KMS-11 (cell line): ENCODE results near the gene KMT2C.

ENCODE experiments used
- H2AFZ ChIP-seq: fragments of 200-600 bp; sonication (generic); 2 replicates; pipeline ENCODE4 v1.6.1; 2016; ENCODE audit warnings: antibody characterized with exemption, mixed run types, low read depth
- H3K27ac ChIP-seq: fragments of 200-600 bp; sonication (generic); 2 replicates; pipeline ENCODE4 v1.6.1; 2016; ENCODE audit warnings: mild to moderate bottlenecking, mixed run types
- H3K27me3 ChIP-seq: fragments of 200-600 bp; sonication (generic); 2 replicates; pipeline ENCODE4 v1.6.1; 2017; ENCODE audit warnings: mild to moderate bottlenecking, low read depth, mixed run types, moderate library complexity; ENCODE audit not compliant: insufficient read depth
- H3K36me3 ChIP-seq: fragments of 200-600 bp; sonication (generic); 2 replicates; pipeline ENCODE4 v1.6.1; 2017; ENCODE audit warnings: mild to moderate bottlenecking, mixed run types; ENCODE audit not compliant: insufficient read depth
- H3K4me1 ChIP-seq: fragments of 200-600 bp; sonication (generic); 2 replicates; pipeline ENCODE4 v1.6.1; 2016; ENCODE audit warnings: mild to moderate bottlenecking, low read depth, mixed run types; ENCODE audit not compliant: poor library complexity, severe bottlenecking
- H3K4me2 ChIP-seq: fragments of 200-600 bp; sonication (generic); 2 replicates; pipeline ENCODE4 v1.7.0; 2016; ENCODE audit warnings: mild to moderate bottlenecking, mixed run types
- H3K4me3 ChIP-seq: fragments of 200-600 bp; sonication (generic); IDR thresholded peaks from 2 replicates; pipeline ENCODE4 v1.6.1; 2017; ENCODE audit warnings: low read depth, low read length, mixed read lengths; ENCODE audit not compliant: insufficient read depth
- H3K79me2 ChIP-seq: fragments of 200-600 bp; sonication (generic); 2 replicates; pipeline ENCODE4 v1.6.1; 2016; ENCODE audit warnings: low read depth, mixed run types; ENCODE audit not compliant: insufficient read depth
- H3K9ac ChIP-seq: fragments of 200-600 bp; sonication (generic); 2 replicates; pipeline ENCODE4 v1.6.1; 2016; ENCODE audit warnings: mild to moderate bottlenecking, mixed run types
- H4K20me1 ChIP-seq: fragments of 200-600 bp; sonication (generic); 2 replicates; pipeline ENCODE4 v1.6.1; 2016; ENCODE audit warnings: mild to moderate bottlenecking, mixed run types; ENCODE audit not compliant: insufficient read depth
- TF ChIP-seq, protein P1 (sequence below): fragments of 200-600 bp; sonication (generic); conservative IDR thresholded peaks from 2 replicates; pipeline ENCODE4 v1.6.1; 2017; ENCODE audit warnings: low read depth, mild to moderate bottlenecking, antibody characterized with exemption, low read length, moderate library complexity, mixed read lengths

KMT2C gene

DNA sequence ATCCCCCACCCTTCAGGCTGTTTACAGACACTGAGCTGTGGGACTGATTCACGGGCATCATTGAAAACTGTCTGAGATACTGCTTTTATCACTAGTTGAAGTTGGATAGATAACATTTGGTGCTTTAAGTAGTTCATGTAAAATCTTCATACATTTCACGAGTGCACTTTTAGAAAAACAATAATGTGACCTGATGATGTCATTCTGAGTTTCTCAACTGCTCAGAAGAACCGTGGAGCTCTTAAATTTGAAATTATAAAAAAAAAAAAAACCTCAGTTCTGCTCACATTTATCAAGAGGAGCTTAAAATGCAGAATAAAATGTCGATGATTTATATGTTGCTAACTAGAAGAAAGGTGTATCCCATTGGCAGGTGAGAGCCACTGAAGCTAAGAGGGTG is 328.8 kb downstream of the KMT2C start:
- H4K20me1 ChIP-seq, result no peaks in the 10 kb centered on the region
- H3K36me3 ChIP-seq, result no peaks in the 10 kb centered on the region
- no peak overlapping the region for H3K9ac ChIP-seq
- no peak overlapping the region for H3K4me2 ChIP-seq
- TF ChIP-seq, protein P1, sequence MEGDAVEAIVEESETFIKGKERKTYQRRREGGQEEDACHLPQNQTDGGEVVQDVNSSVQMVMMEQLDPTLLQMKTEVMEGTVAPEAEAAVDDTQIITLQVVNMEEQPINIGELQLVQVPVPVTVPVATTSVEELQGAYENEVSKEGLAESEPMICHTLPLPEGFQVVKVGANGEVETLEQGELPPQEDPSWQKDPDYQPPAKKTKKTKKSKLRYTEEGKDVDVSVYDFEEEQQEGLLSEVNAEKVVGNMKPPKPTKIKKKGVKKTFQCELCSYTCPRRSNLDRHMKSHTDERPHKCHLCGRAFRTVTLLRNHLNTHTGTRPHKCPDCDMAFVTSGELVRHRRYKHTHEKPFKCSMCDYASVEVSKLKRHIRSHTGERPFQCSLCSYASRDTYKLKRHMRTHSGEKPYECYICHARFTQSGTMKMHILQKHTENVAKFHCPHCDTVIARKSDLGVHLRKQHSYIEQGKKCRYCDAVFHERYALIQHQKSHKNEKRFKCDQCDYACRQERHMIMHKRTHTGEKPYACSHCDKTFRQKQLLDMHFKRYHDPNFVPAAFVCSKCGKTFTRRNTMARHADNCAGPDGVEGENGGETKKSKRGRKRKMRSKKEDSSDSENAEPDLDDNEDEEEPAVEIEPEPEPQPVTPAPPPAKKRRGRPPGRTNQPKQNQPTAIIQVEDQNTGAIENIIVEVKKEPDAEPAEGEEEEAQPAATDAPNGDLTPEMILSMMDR, result no peak
- H3K79me2 ChIP-seq, result no peaks in the 10 kb centered on the region
- no peaks in the 10 kb centered on the region for H3K4me1 ChIP-seq
- no peaks in the 10 kb centered on the region for H3K27me3 ChIP-seq
- no peak overlapping the region for H2AFZ ChIP-seq
- no peak overlapping the region for H3K27ac ChIP-seq
- no peak overlapping the region for H3K4me3 ChIP-seq

DNA sequence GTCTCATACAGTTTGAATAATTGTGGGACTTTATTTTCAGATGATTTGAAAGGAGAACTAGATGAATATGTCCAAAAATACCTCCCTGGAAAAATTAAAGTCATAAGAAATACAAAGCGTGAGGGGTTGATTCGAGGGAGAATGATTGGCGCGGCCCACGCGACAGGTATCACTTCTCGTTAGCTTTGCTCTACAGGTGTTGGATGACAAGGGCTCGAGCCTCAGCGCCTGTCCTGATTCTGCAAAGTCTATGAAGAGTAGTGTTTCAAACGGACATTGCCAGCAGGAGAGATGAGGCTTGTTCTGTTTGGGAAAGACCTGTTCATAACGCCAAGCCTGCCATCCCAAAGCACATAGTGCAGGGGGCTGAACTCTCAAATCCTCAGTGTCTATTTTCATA is 330.6 kb downstream of the KMT2C start:
- Histone ChIP-seq H2AFZ (no peak overlapping the region), H3K4me2 (no peak overlapping the region), H3K27ac (no peak overlapping the region), H3K36me3 (no peaks in the 10 kb centered on the region), H3K4me3 (no peak overlapping the region), H4K20me1 (no peaks in the 10 kb centered on the region), H3K9ac (no peak overlapping the region), H3K79me2 (no peaks in the 10 kb centered on the region), H3K27me3 (no peaks in the 10 kb centered on the region), H3K4me1 (no peaks in the 10 kb centered on the region)
- TF ChIP-seq, protein P1, result no peak

DNA sequence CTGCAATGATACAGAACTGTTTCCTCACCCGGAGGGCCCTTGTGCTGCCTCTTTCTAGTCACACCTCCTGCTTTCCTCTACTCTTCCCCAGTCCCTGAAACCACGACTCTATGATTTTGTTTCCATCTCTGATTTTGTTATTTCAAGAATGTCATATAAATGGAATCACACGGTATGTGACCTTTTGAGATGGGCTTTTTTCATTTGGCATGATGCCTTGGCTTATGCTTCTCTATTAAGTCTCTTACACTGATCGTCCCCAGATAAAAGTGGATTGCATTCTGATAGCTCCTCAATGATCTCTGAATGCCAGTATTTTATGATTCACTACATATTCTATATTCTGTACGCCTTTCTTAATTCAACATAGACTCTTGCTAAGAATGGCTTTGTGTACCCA is 332.1 kb downstream of the KMT2C start:
- no peak overlapping the region for H2AFZ ChIP-seq
- no peaks in the 10 kb centered on the region for H3K4me1 ChIP-seq
- H3K36me3 ChIP-seq, result no peaks in the 10 kb centered on the region
- no peak overlapping the region for H3K4me2 ChIP-seq
- no peaks in the 10 kb centered on the region for H3K27me3 ChIP-seq
- no peaks in the 10 kb centered on the region for H4K20me1 ChIP-seq
- no peaks in the 10 kb centered on the region for H3K79me2 ChIP-seq
- no peak overlapping the region for H3K4me3 ChIP-seq
- H3K27ac ChIP-seq, result no peak overlapping the region
- no peak overlapping the region for H3K9ac ChIP-seq
- TF ChIP-seq, protein P1, result no peak

DNA sequence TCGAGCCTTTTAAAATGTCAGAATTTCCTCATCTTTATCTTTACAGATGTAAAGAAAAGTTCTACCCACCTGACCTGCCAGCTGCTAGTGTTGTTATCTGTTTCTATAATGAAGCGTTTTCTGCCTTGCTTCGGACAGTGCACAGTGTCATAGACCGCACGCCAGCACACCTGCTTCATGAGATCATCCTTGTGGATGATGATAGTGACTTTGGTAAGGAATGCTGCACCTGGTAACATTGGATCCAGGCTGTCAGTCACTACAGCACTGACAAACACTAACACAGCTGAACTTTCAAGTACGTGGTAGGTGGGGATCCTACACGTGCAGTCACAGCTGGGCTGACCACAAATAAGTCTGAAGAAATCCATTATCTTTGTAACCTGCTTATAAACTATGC is 332.7 kb downstream of the KMT2C start:
- H3K4me1 ChIP-seq, result no peaks in the 10 kb centered on the region
- H4K20me1 ChIP-seq, result no peaks in the 10 kb centered on the region
- H3K4me2 ChIP-seq, result no peak overlapping the region
- H2AFZ ChIP-seq, result no peak overlapping the region
- TF ChIP-seq, protein P1, result no peak
- no peak overlapping the region for H3K27ac ChIP-seq
- no peak overlapping the region for H3K9ac ChIP-seq
- H3K79me2 ChIP-seq, result no peaks in the 10 kb centered on the region
- H3K27me3 ChIP-seq, result no peaks in the 10 kb centered on the region
- no peaks in the 10 kb centered on the region for H3K36me3 ChIP-seq
- no peak overlapping the region for H3K4me3 ChIP-seq

DNA sequence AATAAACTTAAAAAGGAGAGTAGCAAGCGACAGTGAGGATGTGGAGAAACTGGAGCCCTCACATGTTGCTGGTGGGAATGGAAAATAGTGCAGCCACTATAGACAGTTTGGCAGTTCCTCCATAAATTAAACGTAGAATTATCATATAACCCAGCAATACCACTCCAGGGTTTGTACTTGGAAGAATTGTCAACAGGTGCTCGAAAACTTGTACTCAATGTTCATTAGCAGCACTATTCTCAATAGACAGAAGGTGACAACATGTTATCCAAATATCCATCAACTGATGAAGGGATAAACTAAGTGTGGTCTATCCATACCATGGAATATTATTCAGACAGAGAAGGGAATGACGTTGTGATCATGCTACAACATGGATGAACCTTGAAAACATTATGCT is 338.5 kb downstream of the KMT2C start:
- H3K4me1 ChIP-seq, result no peaks in the 10 kb centered on the region
- TF ChIP-seq, protein P1, result no peak
- no peaks in the 10 kb centered on the region for H3K79me2 ChIP-seq
- H3K27ac ChIP-seq, result no peak overlapping the region
- H2AFZ ChIP-seq, result no peak overlapping the region
- no peak overlapping the region for H3K9ac ChIP-seq
- H3K4me3 ChIP-seq, result no peak overlapping the region
- no peaks in the 10 kb centered on the region for H3K36me3 ChIP-seq
- no peak overlapping the region for H3K4me2 ChIP-seq
- H3K27me3 ChIP-seq, result no peaks in the 10 kb centered on the region
- no peaks in the 10 kb centered on the region for H4K20me1 ChIP-seq
